ENCODE results near the gene KRT33A. TPM values are rescaled to one million over a fixed set of nuclear protein-coding genes. Genes with fewer than 3 reads are reported as not detected.

KRT33A gene
- total RNA-seq, 1 donor from 2014 or later = not detected

DNA sequence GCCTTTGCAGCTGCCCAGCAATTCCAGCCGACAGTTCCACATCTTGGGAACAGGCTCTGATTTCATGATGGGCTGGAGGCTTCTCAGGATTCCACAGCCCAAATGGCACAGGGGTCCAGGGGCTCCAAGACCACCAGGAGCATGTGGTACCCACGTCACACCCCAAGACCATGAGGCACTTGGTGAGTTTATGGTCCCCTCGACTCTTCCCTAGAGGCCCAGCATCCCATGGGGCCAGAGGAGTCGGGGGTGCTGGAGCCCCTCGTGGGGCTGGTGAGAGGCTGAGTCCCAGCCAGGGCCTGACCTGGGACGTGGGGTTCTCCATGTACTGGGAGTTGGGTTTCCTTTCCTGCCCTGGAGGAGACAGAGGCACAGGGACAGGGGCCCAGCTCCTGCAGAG lies 25.0 kb downstream of the KRT33A start:
- ATAC-seq (no peak), DNase-seq (no peak)
- intact Hi-C loops (cut with DNase I) = no loop called here
- TF ChIP-seq, protein P1, sequence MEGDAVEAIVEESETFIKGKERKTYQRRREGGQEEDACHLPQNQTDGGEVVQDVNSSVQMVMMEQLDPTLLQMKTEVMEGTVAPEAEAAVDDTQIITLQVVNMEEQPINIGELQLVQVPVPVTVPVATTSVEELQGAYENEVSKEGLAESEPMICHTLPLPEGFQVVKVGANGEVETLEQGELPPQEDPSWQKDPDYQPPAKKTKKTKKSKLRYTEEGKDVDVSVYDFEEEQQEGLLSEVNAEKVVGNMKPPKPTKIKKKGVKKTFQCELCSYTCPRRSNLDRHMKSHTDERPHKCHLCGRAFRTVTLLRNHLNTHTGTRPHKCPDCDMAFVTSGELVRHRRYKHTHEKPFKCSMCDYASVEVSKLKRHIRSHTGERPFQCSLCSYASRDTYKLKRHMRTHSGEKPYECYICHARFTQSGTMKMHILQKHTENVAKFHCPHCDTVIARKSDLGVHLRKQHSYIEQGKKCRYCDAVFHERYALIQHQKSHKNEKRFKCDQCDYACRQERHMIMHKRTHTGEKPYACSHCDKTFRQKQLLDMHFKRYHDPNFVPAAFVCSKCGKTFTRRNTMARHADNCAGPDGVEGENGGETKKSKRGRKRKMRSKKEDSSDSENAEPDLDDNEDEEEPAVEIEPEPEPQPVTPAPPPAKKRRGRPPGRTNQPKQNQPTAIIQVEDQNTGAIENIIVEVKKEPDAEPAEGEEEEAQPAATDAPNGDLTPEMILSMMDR (IDR thresholded peaks at IDR 0.05) = no peak
- Histone ChIP-seq H3K4me3 (no peak overlapping the region), H3K36me3 (no peaks in the 10 kb centered on the region), H3K27ac (no peak overlapping the region), H3K9me3 (peaks cover under 1% of the 10 kb centered on the region), H3K27me3 (ENCODE audit: low read depth) (no peaks in the 10 kb centered on the region), H3K4me1 (no peaks in the 10 kb centered on the region)

DNA sequence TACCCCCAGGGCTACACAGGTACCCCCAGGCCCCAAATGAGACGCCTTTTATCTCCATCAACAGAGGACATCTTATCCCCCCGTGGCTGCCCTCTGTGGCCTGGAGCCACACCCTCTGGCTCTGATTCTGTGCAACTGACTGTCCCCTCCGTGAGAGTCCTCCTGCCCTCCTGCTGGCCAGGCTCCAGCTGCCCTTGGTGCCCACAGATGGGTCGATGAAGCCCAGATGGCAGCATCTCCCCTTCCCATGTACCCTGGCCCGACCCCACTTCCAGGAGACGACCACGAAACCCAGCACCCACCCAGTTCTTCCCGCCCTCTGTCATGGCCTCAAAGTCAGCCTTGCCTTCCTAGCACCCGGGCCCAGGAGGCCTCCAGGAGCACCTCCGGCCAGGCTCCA lies 25.5 kb downstream of the KRT33A start:
- Histone ChIP-seq H3K4me1 (no peaks in the 10 kb centered on the region), H3K27ac (no peak overlapping the region), H3K4me3 (no peak overlapping the region), H3K9me3 (peaks cover 5% of the 10 kb centered on the region), H3K36me3 (no peaks in the 10 kb centered on the region), H3K27me3 (ENCODE audit: low read depth) (no peaks in the 10 kb centered on the region)
- no peak for ATAC-seq
- no peak for DNase-seq
- TF ChIP-seq, protein P1 (IDR thresholded peaks at IDR 0.05) = no peak
- intact Hi-C loops (cut with DNase I) = no loop called here

DNA sequence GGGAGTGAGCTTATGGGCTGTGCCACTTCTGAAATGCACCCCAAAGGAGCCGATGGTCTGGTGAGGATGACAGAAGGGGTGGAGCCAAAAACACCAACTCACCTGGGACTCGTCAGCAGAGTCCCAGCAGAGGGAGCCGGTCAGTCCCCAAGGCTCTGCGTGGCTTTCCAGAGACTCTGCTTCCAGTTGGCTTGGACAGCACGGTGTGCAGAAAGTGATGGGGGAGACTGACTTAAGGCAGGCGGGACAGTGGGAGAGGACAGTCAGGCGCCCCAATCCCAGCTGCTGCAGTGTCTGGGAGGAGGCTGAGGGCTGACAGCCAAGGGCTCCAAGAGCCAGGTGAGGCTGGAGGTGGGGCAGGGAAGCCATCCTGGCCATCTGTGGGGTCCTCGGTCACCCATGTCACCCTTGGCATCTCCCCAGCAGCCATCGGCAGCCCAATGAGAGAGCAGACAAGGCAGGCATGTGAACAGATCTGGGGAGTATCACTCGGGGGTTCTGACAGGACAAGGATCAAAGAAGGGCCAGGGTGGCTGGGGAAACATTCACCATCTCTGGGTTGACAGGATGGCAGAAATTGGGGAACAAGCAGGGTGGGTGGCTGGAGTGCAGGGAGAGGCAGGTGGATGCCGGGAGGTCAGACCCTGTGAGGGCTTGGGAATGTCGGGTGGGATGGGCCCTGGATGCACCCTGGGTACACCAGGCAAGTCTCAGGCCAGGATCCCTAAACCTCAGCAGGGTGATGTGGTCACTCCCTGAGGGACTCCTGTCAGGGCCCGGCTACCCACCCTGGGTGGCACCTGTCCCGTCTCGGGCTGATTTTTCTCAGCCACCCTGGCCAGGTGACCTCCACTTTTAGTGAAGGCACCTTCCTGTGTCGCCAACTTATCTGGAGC lies 26.2 kb downstream of the KRT33A start:
- Histone ChIP-seq H3K27ac (no peak overlapping the region), H3K36me3 (no peaks in the 10 kb centered on the region), H3K27me3 (ENCODE audit: low read depth) (no peaks in the 10 kb centered on the region), H3K4me3 (no peak overlapping the region), H3K4me1 (no peaks in the 10 kb centered on the region), H3K9me3 (peaks cover 10% of the 10 kb centered on the region)
- intact Hi-C loops (cut with DNase I) = no loop called here
- peak; percentile 47 to 54 for ATAC-seq
- DNase-seq = no peak
- TF ChIP-seq, protein P1 (IDR thresholded peaks at IDR 0.05) = peak; percentile 10

DNA sequence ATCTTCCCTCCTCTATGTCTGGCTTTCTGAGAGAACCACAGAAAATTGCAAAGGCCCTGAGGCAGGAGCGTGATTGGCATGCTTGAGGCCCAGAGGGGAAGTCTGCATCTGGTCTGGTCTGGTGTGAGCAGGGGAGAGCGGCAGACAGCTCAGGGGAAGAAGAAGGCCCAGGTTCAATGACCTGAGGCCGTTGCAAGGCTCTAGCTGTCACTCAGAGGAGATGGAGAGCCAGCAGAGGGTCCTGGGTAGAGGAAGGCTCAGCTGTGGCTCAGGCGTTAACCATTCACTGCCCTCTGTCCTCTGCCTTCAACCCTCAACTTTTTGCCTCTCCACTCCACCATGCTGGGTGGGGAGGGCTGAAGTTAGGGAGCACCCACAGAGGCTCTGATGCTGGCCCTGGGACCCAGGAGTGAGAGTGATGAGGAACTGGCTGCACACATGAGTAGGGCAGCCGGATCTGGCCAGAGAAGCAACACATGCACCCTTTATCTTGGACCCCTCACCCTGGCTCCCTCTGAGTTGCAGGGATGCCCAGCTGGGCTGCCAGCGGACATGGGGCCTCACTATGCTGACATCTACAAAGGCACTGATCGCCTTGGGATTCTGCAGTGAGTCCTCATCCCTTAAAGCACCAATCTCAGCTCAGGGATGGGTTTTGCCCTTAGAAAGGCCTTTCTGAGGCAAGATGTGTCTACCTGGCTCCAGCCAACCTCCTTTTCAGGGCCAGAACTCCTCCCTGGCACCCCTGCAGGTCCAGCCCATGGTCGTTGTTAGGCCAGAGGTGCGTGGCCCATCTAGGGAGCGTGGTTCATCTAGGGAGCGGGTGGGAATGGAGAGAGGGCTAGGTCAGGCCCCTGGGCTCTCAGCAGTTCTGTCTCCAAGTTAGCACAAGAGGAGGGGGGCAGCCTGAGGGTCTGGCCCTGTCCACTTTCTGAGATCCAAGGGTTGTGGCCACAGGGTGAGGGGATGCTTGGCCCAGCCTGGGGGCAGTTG lies 27.4 kb downstream of the KRT33A start:
- intact Hi-C loops (cut with DNase I) = no loop called here

More for the DNA sequence above, 27.4 kb downstream of the KRT33A start:
- no peaks in the 10 kb centered on the region for H3K27me3 ChIP-seq (ENCODE audit: low read depth)
- H3K4me1 ChIP-seq = no peaks in the 10 kb centered on the region
- H3K27ac ChIP-seq = no peak overlapping the region
- no peak overlapping the region for H3K4me3 ChIP-seq
- TF ChIP-seq, protein P1 (IDR thresholded peaks at IDR 0.05) = no peak
- H3K9me3 ChIP-seq = peaks cover 12% of the 10 kb centered on the region
- no peaks in the 10 kb centered on the region for H3K36me3 ChIP-seq
- DNase-seq (no peak), ATAC-seq (peak in 1 of 2 donors; percentile 8)
